Right forelimb (tissue), 1 donor: ENCODE data around the gene ASTL.
A peak's percentile ranks its signal among the peaks of the same experiment; 100 is the strongest.

Experiments
- DNase-seq: peaks from one replicate; pipeline ENCODE4 v3.0.0-alpha.2; 2018

The ASTL gene

GRCh38 chr2:96158554-96158940, 20.2 kb upstream of the ASTL start:
- no peak for DNase-seq

GRCh38 chr2:96157649-96158553, 19.6 kb upstream of the ASTL start:
- DNase-seq, result no peak

GRCh38 chr2:96156926-96157648, 18.8 kb upstream of the ASTL start:
- no peak for DNase-seq

GRCh38 chr2:96156011-96156820, 17.9 kb upstream of the ASTL start:
- DNase-seq, result peak; percentile 12

GRCh38 chr2:96154506-96155380, 16.4 kb upstream of the ASTL start:
- no peak for DNase-seq

GRCh38 chr2:96153991-96154431, 15.7 kb upstream of the ASTL start:
- no peak for DNase-seq

GRCh38 chr2:96153291-96153713, 15.0 kb upstream of the ASTL start:
- no peak for DNase-seq

- DNase-seq, result no peak
Observed at GRCh38 chr2:96152304-96153161, 14.2 kb upstream of the ASTL start.

GRCh38 chr2:96151595-96152303, 13.4 kb upstream of the ASTL start:
- DNase-seq, result no peak

GRCh38 chr2:96150791-96151594, 12.7 kb upstream of the ASTL start:
- DNase-seq, result no peak

GRCh38 chr2:96150007-96150640, 11.8 kb upstream of the ASTL start:
- DNase-seq, result no peak

- peak; percentile 83 for DNase-seq
Observed at GRCh38 chr2:96148410-96149217, 10.3 kb upstream of the ASTL start.

GRCh38 chr2:96147593-96148201, 9.4 kb upstream of the ASTL start:
- no peak for DNase-seq

GRCh38 chr2:96146881-96147592, 8.7 kb upstream of the ASTL start:
- no peak for DNase-seq

GRCh38 chr2:96146153-96146880, 8.0 kb upstream of the ASTL start:
- DNase-seq, result no peak

GRCh38 chr2:96145848-96146152, 7.5 kb upstream of the ASTL start:
- DNase-seq, result no peak
